CD4-positive, alpha-beta T cell treated with Interleukin-1 beta for 1 hour (primary cell): ENCODE data around the gene CD207.

Experiments
- DNase-seq, 2 donors: peaks; one replicate each; pipeline ENCODE4 v3.0.0-alpha.2; 2020 to 2022

Gene CD207

DNA sequence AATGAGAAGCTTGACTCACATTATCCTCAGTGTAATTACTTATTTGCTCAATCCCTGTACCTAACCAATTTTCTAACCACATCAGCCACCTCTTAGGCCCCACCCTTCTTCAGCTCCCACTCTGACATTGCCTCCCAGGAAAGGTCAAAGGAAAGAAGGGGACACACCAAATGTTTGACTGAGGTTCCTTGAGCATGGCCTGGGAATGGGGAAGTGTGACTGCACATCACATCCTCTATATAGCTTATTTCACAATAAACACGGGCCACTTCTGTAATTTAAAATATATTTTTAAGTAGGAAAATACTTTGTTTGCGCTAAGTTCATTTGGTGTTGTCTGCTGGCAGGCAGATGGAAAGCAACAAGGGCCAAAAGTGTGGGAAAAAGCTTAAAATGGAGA lies 42.2 kb downstream of the CD207 start:
- peak in 1 of 2 donors; percentile 24 for DNase-seq

DNA sequence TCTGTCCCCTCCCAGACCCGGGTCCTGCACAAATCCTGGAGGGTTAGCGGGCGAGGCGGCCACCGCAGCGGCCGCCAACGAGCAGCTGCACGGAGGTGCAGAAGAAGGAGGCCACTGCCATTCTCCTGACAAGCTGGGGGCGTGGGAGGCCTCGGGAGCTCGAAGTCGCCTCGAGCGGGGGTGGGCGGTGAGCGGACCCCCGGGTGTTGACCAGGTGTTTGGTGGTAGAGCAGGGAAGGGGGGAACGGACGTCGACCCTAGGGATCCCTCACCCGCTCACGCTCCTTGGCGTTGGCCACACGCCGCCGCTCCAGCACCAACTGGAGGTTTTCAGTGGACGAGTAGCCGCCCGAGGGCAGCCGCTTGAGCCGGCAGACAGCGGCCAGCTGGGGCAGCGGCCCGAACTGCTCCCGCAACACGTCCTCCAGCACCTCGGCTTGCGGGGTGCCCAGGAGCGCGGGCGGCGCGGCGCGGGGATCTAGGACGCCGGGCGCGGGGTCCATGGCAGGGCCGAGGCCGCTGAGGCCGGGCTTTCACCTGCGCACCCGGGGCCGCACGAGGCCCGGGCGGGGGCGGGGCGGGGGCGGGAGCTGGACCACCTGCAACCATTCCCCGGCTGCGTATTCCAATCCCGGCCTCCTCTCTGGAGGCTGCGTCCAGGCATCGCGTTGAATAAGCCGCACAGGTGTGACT lies 45.3 kb downstream of the CD207 start, which contains the start of gene FIGLA:
Gene FIGLA (minus strand): TSS at position 508 of the 693 bp plus-strand sequence. CDS start 5 bp downstream, at position 503.
- no peak for DNase-seq

DNA sequence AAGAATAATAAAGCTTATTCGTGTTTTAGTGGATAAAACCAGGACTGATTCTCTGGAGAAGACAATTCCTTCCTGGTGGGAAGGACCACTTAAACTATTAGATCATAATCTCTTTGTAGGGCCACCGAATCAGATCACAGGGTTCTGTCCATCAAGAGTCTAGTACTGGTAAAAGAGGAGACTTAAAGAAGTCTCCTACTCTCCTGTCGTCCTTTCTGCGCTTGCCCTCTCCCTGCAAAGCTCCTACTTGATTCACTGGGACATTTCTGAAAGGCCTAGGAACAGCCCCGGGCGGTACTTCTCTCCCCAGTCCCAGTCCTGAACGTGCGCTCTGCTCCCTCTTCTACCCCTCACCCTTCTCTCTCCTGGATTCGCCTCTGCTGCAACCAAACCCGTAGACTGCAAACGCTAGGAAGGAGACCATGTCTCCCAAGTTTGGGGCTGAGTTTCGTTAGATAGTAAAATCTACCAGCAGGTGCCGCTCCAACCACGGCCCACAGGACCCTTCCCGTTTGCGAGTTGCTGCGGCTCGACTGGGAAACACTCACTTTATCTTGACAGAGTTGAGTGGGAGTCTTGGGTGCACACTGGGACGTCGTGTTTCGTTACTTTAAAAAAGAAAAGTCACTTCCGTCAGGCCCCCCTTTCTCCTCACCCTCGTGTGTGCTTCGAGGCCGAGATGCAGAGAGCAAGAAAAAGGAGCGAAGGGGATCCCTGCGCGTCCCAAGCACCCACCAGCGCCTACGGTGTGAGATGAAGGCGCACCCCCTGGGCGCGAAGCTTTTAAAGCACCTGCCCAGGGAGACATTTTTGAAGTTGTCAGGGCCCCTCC lies 46.1 kb downstream of the CD207 start:
- DNase-seq, result peak; percentile 56 to 61

DNA sequence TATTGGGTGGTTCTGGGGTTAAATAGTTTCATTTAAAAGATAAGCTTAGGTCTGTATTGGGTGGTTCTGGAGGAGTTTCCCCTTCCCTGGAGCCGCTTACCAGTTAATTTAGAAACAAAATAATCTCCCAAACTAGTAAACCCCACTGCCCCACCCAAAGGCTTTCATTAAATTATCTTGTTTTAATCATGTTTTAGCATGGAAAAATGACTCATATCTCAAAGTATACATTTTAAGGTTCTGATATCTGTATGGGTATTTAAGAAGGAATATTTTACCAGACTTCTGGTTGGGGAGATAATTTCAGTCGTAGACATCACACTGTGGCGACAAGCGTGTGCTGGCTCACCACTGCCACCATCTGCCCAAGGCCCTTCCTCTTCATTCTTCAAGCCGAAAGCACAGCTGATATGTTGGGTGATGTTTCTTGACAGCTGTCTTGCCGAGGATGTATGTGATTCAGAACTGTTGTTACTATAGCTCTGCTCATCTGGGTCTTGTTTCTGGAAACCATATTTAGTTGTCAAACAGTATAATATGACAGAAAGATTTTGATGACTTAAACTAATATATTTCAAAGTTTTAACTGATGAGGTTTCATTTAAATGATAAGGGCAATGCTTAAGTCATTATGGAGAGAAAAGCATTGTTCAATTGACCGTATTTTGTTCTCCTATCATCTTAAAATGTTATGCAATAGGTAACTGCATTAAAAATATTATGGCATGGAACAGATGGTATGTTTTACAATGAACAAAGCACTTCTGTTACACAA lies 50.3 kb downstream of the CD207 start:
- peak; percentile 19 to 36 for DNase-seq

DNA sequence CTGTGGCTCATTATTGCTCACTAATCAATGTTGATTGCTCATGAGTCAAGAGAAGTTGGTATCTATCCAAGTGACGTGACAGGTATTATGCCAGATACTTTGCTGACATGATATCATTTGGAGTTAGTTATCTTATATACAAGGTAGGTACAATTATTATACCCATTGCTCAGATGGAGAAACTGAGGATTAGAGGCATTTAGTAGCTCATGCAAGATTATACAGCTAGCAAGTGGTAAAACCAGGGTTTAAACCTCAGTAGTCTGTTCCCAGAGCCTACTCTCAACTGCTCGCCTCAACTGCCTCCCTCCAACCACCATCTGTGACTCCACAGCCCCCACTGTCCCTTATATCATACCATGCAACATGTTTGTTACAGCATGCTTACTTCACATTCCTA lies 51.3 kb downstream of the CD207 start:
- no peak for DNase-seq
